ENCODE data around the gene KRT25.

- TF ChIP-seq CTCF (IDR thresholded peaks at IDR 0.05; ENCODE audit: poor library complexity) (no peak), EZH2phosphoT487 (IDR thresholded peaks at IDR 0.05; ENCODE audit: low read depth, severe bottlenecking, unreplicated experiment) (no peak), EZH2 (IDR thresholded peaks at IDR 0.05; ENCODE audit: borderline replicate concordance) (no peak)
Measured at GRCh38 chr17:40717776-40718175, 37.4 kb downstream of the KRT25 start.
